GM19240 (cell line): ENCODE data around the gene BRI3BP.
"Not testable (repeated sequence)": the region's sequence is repeated elsewhere in the genome, so short reads cannot be mapped to it uniquely, and the experiment has no call there.

Source experiments
- DNase-seq: peaks from one replicate; pipeline ENCODE4 v3.0.0; 2011; ENCODE audit warnings: low spot score; ENCODE audit not compliant: insufficient read length

Gene BRI3BP

DNA sequence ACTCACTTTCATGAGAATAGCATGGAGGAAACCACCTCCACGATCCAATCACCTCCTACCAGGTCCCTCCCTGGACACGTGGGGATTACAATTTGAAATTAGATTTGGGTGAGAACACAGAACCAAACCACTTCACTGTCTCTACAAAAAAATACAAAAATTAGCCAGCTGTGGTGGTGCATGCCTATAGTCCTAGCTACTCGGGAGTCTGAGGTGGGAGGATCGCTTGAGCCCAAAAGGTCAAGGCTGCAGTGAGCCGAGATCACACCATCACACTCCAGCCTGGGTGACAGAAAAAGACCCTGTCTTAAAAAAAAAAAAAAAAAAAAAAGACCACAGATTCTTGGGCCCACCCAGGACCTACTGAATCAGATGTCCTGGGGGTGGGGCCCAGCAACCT lies 28.3 kb downstream of the BRI3BP start:
- no peak for DNase-seq

DNA sequence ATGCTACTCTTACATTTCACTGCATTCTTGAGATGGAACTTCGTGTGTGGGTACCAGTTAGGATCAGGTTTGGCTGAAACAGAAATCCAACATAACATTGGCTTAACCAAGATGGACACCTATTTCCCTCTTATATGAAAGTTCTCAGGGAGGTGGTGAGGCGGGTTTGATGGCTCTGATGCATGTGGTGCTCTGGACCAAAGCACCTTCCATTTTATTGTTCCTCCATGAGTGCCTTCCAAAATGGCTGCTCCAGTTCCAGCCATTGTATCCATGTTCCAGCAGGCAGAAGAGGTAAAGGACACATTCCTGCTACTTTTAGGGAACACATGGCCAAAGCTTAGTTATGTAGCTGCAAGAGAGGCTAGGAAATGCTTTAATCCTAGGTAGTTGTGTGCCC lies 29.6 kb downstream of the BRI3BP start:
- DNase-seq, result no peak

DNA sequence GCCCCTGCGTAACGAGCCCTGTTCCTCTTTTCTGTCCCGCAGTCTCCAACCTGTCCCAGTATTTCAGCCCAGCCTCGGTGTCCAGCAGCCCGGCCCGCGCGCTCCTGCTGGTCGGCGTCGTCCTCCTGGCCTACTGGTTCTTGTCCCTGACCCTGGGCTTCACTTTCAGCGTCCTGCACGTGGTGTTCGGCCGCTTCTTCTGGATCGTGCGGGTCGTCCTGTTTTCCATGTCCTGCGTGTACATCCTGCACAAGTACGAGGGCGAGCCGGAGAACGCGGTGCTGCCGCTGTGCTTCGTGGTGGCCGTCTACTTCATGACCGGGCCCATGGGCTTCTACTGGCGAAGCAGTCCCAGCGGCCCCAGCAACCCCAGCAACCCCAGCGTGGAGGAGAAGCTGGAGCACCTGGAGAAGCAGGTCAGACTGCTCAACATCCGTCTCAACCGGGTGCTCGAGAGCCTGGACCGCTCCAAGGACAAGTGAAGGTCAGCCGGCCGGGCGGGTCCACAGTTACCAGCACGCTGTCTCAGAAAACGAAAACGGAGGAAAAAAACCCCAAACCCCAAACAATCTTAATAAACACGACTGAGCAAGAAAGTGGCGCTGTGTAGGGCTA lies 31.6 kb downstream of the BRI3BP start:
- no peak for DNase-seq

DNA sequence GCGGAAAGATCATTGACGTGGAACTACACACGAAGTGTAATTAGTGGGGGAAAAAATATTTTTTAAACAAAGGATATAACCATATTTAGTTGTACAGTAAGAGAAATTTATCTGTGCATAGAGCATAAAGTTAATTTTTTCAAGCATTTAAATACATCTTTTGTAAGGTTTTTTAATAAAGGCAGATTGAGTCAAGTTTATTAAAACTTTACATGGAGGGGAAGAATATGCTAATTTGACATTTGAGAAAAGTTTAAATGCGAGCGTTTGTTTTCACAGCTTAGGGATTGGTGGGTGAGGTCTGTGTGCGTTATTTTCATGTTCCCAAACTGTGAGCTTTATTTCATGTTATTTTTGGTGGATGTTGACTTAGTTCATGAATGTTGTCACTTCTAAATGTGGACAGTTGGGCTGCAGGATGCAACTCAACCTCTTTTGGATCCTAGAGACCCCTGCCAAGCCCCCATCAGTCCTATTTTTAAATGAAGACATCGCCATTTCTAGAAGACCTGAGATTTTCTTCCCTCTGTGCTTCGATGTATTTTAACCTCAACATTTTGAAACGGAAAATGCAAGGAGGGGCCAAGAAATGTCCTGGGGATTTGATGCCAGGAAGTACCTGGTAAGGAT lies 32.3 kb downstream of the BRI3BP start:
- no peak for DNase-seq

DNA sequence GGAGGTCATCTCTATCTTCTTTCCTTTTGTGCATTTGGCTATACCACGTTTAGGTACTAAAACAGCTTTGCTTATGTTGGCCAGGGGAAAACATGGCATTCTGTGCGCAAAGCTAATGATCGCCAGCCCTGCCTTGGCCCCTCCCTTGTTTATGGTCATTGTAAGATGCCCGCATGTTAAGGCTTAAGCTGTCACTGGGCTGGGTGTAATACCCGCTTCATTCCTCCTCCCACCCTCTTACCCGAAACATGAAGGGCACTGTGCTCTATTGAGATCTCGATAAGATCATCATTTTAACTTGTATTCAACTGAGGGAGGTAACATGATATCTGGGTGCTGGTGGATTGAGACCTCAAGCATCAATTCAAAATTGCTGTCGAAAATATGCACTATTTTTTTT lies 34.7 kb downstream of the BRI3BP start:
- no peak for DNase-seq

DNA sequence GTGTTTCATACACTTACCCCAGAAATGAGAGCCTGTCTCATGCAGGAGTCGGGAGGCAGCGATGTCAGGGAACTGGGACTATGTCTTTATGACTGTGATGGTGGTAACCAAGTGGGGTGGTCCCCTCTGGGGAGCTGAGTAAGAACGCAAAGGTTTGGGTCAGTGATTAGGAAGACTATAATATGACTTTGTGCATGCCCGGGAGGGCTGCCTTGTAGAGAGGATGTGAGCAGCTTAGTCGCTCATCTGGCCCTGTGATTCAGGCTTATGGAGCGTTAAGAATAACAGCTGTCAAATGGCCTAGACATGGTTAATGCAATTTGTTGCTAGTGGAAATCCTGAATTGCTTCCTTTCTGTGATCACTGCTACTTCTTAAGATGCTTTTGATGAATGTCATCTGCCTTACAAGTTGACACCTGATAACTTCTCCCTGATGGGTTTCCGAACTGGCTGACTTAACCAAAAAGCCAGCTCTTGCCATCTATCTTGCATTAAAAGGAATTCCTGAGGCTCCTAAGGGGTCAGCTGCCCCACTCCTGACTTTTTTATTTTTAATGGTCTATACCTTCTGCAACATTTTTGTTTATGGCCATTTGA lies 36.4 kb downstream of the BRI3BP start:
- DNase-seq, result no peak

DNA sequence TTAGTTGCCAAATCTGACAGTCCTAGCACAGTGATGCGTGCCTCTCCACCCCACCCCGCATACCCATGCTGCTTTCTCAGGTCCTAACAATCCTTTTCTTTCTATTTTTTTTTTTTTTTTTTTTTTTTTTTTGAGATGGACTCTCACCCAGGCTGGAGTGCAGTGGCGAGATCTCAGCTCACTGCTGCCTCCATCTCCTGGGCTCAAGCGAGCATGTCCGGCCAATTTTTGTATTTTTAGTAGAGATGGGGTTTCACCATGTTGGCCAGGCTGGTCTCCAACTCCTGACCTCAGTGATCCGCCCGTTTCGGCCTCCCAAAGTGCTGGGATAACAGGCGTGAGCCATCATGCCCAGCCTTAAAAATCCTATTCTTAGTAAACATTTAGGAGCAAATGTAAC lies 38.0 kb downstream of the BRI3BP start:
- DNase-seq, result not testable (repeated sequence)

DNA sequence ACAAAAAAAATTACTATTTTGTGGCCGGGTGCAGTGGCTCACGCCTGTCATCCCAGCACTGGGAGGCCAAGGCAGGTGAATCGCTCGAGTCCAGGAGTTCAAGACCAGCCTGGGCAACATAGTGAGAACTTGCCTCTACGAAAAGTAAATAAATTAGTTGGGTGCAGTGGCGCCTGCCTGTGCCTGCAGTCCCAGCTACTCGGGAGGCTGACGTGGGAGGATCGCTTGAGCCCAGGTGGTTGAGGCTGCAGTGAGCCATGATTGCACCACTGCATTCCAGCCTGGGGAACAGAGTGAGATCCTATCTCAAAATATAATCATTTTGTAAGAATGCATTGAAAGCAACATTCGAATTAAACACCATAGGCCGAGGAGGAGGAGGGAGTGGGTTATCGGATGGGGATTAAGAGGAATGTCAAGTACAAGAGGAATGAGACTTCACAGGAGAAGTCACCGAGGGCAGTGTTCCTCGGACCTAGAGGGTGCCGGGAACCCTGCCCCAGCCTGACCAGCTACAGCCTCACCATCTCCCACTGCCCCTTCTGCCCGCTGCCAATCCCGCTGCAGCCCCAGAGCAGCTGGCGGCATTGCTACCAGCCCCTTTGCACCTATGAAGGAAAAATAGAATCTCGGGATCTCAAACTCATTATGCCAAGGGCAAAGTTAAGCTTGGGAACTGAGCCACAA lies 39.2 kb downstream of the BRI3BP start:
- DNase-seq, result no peak

DNA sequence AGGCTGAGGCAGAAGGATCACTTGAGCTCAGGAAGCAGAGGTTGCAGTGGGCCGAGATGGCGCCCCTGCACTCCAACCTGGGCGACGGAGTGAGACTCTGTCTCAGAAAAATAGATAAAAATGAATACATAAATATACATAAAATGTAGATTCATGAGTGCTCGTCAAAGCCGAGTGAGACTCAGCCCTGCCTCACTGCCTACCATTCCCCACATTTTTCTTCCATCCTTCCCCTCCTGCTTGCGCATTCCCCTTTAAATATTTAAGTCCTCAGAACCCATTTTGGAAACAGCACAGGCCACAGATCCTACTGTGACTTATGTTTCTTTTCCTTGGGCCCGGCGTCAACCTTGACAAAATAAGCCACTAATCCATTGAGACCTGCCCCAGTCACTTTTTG lies 39.8 kb downstream of the BRI3BP start:
- no peak for DNase-seq

DNA sequence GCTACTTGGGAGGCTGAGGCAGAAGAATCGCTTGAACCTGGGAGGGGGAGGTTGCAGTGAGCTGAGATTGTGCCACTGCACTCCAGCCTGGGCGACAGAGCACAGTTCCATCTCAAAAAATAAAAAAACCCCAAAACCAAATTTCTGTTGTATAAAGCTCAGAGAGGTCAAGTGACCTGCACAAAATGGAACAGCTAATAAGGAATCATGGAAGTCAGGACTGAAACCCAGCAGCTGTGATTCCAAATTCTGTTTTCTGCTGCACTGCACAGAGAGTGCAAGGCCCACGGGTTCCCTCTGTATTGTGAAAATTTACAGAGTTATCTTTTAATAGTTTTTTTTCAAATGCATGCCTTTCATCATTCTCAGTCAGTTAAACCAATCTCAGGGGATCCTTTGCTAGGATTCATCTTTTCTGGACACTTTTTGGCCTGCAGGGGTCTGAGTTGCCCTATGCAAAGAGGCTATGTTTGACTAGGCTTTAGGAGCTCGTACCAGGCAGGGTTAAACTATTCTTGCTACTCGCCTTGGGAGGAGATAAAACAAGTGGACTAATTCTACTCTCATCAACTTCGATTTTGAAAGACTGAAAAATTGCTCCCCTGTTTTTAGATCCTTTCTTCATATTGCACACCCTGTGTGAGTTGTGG lies 45.7 kb downstream of the BRI3BP start:
- DNase-seq, result no peak

DNA sequence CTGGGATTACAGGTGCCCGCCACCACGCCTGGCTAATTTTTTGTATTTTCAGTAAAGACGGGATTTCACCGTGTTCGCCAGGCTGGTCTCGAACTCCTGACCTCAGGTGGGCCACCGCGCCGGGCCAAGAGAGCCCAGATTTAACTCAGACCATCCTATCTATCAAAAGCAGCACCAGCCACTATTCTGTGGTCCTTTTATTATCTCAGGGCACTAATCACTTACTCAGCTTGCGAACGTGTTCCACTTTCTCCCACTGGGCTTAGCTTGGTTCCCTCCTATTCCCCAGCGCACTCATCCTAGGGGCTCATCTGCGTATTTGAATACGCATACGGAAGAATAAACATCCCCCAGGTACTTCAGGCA lies 55.6 kb downstream of the BRI3BP start:
- DNase-seq, result no peak

DNA sequence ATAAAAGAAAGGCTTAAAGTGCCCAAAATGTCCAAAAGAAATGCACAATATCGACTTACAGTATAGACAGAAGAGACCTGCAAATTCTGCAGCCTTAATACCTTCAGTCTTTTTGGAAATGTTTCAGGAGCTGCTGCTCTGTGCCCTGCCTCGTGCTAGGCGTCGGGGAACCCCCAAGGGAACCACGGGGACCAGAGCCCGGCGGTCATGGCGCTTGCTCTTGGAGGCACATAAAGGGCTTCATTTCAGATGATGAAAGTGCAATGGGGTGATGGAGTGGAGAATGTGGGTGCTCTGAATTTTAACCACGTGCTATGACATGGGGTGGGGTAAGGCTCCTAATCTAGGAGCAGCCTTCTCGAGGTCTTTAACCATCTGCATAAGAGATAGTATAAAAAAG lies 57.0 kb downstream of the BRI3BP start:
- no peak for DNase-seq

DNA sequence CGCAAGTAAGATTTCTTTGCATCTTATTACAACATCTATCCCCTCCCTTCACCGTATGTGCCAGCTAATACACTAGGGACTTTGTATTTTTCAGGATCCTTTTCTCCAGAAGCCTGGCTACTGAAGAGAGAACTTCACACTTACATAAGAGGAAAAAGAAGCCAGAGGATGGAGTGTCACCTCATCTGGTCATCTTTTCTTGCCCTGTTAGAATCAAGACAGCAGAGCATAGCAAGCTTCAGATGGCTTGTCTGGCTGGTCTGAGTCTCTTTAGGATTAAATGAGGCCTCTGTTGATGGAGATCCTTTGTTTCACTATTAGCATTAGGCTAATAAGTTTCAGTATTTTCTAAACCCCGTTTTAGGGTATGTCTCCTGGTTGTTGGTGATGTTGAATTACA lies 57.4 kb downstream of the BRI3BP start:
- no peak for DNase-seq

DNA sequence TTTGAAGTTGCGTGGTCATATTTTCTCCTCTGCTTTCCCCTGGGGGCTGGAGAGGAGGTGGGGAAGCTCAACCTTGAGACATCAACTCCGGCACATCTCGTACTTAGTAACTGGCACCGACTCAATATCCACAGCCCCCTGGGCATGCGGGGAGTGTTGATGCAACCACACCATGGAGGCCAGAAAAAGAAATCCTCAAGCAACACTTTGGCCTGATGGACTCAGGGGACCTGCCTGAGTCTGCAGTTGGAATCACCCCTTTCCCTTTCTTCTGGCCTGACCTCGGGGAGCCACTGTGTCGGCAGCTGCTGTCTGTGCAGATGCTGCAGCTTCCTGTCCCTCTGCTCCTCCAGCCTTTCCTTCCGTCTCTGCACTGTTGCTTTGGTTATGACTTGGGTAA lies 60.4 kb downstream of the BRI3BP start:
- no peak for DNase-seq

DNA sequence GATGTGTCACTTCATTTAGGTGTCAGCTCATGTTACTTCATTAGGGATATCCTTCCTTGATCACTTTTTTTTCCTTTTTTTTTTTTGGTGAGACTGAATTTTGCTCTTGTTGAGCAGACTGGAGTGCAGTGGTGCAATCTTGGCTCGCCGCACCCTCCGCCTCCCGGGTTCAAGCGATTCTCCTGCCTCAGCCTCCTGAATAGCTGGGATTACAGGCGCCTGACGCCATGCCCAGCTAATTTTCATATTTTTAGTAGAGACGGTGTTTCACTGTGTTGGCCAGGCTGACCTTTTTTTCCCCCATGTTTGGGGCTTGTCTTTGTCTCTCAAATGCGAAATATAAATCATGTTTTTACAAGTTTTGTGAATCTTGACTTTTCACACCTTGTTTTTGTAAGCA lies 62.1 kb downstream of the BRI3BP start:
- DNase-seq, result no peak

DNA sequence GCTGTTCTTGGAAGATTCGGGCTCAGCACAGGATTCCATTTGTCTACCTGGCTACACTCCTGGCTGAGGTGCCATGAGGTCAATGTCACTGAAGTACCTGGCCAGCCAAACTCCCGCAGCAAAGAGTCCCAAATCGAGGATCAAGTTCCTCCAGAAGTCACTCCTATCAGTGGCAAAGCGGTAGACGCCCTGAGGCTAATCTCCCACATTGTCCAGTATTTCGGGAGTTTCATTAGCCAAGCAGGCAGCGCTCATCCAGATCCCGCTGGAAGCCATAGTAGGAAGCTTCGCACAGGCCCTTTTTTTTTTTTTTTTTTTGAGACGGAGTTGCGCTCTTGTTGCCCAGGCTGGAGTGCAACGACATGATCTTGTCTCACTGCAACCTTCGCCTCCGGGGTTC lies 62.9 kb downstream of the BRI3BP start:
- no peak for DNase-seq

DNA sequence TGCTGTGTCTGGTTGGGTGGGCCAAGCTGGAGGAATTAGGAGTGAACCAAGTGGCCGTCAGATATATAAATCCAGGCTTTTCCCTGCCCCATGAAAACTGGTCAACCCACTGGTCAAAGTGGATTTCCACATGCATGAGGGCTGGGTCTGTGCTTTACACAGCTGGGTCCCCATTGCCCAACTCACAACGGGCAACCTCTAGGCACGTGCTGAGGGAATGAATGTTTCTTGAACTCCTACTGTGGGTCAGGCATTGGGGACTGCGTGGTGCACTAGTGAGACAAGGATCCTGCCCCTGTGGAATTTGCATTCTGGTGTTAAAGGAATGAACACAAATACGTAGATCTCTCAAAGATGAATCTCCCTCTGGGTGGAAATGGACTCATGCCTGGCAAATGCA lies 64.3 kb downstream of the BRI3BP start:
- no peak for DNase-seq

DNA sequence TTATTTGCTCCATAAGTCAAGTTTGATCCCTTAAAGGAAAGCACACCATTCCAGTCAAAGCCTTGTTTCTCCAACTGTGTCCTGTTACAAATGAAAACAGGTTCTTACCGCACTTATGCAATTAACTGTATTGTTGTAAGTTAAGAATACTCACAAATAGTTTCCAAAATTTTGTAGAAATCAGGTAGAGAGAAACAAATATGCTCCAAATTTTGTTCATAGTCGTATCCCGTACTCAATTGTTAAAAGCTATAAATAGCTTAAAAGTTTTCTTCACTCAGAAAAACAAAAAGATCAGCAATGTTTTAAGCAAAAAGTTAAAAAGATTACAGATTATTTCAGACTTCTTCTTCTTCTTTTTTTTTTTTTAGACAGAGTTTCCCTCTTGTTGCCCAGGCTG lies 67.8 kb downstream of the BRI3BP start:
- DNase-seq, result no peak

DNA sequence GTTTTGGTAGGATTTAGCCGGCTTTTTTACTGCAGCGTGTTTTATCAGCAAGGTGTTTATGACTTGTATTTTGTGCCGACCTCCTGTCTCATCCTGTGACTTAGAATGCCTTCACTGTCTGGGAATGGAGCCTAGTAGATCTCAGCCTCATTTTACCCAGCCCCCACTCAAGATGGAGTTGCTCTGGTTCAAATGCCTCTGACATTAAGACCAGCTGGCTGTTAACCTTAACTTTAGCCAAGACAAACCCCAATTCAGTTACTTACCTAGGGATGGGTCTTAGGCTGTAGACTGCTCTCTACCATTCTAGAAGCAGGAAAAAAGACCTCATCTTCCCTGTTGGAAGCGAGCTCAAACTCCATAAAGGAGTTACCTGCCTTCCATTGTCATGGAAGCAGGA lies 70.1 kb downstream of the BRI3BP start:
- not testable (repeated sequence) for DNase-seq

DNA sequence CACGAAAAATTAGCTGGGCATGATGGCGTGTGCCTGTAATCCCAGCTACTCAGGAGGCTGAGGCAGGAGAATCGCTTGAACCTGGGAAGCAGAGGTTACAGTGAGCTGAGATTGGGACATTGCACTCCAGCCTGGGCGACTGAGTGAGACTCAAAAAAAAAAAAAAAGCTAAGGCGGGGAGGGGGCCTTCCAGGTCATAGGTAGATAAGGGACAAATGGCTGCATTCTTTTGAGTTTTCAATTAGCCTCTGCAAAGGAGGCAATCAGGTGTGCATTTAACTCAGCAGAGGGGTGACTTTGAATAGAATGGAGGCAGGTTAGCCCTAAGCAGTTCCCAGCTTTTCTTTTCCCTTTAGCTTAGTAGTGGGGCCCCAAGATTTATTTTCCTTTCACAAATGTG lies 71.0 kb downstream of the BRI3BP start:
- DNase-seq, result no peak

DNA sequence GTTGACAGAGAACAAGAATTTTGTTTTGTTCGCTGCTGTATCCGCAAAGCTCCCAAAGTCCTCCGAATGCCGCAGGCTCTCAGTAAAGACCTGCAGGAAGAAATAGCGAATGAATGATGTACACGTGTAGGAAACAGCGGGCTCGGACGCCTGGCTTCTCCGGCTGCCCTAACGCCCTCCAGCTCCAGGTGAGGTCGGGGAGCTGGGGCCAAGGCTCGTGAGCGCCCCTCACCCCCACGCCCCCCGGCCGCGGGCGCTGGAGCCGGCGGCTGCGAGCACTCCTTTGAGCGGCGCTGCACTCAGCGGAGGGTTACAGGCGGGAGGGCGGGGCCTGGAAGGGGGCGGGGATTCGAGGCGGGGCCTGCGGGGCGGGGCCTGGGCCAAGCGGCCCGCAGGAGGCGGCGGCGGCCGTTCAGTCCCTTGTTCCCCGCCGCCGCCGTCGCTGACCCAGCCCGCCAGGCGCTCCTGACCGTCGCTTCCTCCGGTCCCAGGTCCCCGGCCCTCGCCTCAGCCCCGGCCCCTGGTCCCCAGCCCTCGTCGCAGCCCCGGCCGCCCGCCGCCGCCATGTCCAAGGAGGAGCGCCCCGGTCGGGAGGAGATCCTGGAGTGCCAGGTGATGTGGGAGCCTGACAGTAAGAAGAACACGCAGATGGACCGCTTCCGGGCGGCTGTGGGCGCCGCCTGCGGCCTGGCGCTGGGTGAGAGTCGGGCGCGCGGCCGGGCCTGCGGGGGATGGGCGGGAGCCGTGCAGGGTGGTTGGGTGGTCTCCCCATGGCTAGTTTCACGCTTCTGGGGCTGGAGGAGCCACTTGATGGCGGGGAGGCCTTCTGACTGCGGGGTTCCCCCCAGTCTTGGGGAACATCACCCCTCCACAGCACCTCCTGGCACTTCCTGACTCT lies 71.8 kb downstream of the BRI3BP start, which contains the start of gene AACS:
AACS (plus strand) TSS at position 415 of the 898 bp plus-strand sequence; CDS start at position 565, 150 bp downstream.
- DNase-seq, result peak; percentile 89
